ENCODE measurements around the gene SH3BP5. TPM values are rescaled to one million over a fixed set of nuclear protein-coding genes. Genes with fewer than 3 reads are reported as not detected.

Gene SH3BP5
- total RNA-seq, 1 experiment from 2014 or later = 20.3 TPM

DNA sequence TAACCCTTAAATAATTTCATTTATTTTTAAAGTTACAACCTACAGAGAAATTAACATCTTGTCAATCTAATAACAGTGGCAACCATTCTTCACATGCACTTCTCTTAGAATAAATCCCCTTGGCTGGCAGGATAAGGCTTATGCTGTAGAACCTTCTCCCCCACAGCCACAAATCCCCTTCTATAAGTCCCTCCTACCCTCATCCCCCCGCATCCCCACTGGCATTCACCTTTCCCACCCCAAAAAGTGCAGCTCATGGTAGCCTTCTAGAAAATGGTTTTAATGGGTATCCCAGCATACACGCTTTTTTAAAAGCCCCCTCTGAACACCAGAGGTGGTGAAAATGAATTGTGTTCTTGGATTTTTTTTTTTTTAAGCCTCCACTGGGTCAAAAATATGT lies 77.2 kb downstream of the SH3BP5 start:
- TF ChIP-seq, protein P1, sequence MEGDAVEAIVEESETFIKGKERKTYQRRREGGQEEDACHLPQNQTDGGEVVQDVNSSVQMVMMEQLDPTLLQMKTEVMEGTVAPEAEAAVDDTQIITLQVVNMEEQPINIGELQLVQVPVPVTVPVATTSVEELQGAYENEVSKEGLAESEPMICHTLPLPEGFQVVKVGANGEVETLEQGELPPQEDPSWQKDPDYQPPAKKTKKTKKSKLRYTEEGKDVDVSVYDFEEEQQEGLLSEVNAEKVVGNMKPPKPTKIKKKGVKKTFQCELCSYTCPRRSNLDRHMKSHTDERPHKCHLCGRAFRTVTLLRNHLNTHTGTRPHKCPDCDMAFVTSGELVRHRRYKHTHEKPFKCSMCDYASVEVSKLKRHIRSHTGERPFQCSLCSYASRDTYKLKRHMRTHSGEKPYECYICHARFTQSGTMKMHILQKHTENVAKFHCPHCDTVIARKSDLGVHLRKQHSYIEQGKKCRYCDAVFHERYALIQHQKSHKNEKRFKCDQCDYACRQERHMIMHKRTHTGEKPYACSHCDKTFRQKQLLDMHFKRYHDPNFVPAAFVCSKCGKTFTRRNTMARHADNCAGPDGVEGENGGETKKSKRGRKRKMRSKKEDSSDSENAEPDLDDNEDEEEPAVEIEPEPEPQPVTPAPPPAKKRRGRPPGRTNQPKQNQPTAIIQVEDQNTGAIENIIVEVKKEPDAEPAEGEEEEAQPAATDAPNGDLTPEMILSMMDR (conservative IDR thresholded peaks at IDR 0.05; ENCODE audit: low read depth, low read length) = no peak
- TF ChIP-seq EZH2 (IDR thresholded peaks at IDR 0.05; ENCODE audit: borderline replicate concordance, low read depth, low read length, poor library complexity, severe bottlenecking) = no peak
- ChIA-PET CTCF (no interaction called here), POLR2A (ENCODE audit: low non-redundant PET) (no interaction called here)
- no peaks in the 10 kb centered on the region for H3K9me3 ChIP-seq (ENCODE audit: low read depth, low read length, poor library complexity, severe bottlenecking)
- peaks cover 65% of the 10 kb centered on the region for H3K36me3 ChIP-seq (ENCODE audit: insufficient read depth, low read length, poor library complexity, severe bottlenecking)
- intact Hi-C loops (cut with micrococcal nuclease; ENCODE audit: unreplicated experiment) = no loop called here
- no peak for DNase-seq (ENCODE audit: low spot score)
- H3K4me3 ChIP-seq (ENCODE audit: low read depth, low read length, poor library complexity, severe bottlenecking) = no peak overlapping the region
- H3K4me1 ChIP-seq (ENCODE audit: insufficient read depth, low read length, poor library complexity, severe bottlenecking) = peaks cover 3% of the 10 kb centered on the region
- no TSS peak for BruUV-seq (replicated peaks)
- H3K27ac ChIP-seq (ENCODE audit: low read depth, low read length, poor library complexity, severe bottlenecking) = no peak overlapping the region
- no peaks in the 10 kb centered on the region for H3K27me3 ChIP-seq (replicated peaks; ENCODE audit: insufficient read depth, low read depth, low read length, poor library complexity)

DNA sequence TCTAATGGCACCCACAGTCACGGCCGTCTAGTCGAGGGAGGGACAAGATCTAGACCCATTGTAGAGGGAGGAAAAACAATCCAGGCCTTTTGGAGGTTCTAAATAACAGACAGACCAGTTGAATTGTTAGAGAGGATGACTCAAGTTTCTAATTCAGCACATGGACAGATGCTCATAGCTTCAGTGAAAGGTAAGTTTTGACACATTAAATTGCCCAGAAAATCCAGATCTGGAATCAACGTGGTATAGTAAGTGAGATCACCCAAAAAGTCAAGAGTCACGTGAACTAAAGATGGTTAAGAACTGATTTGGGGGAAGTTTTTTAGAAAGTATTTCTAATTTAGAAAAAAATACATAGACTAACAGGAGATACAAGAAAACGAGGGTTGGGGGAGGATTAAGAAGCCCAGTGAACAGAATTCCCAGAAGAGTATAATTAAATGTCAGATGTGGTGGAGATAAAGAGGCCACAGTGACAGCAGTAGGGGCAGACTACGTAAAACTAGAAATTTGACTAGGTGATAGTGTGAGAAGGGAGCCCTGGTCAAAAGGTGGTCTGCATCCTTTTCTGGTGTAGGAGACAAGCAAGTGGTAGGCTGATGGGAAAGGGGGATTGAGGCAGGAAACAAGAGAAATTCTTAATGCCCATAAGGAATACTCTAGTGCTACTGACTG lies 79.2 kb downstream of the SH3BP5 start:
- intact Hi-C loops (cut with micrococcal nuclease; ENCODE audit: unreplicated experiment) = no loop called here
- no peak overlapping the region for H3K27ac ChIP-seq (ENCODE audit: low read depth, low read length, poor library complexity, severe bottlenecking)
- peaks cover 78% of the 10 kb centered on the region for H3K36me3 ChIP-seq (ENCODE audit: insufficient read depth, low read length, poor library complexity, severe bottlenecking)
- no peak overlapping the region for H3K4me3 ChIP-seq (ENCODE audit: low read depth, low read length, poor library complexity, severe bottlenecking)
- no peak for TF ChIP-seq EZH2 (IDR thresholded peaks at IDR 0.05; ENCODE audit: borderline replicate concordance, low read depth, low read length, poor library complexity, severe bottlenecking)
- TF ChIP-seq, protein P1 (conservative IDR thresholded peaks at IDR 0.05; ENCODE audit: low read depth, low read length) = no peak
- no TSS peak for BruUV-seq (replicated peaks)
- CTCF ChIA-PET = interaction anchor here (0.7 kb wide), 1 partner anchor 15 kb away, joined by 3 read pairs; no protein-coding TSS in a partner anchor
- H3K27me3 ChIP-seq (replicated peaks; ENCODE audit: insufficient read depth, low read depth, low read length, poor library complexity) = no peaks in the 10 kb centered on the region
- POLR2A ChIA-PET (ENCODE audit: low non-redundant PET) = no interaction called here
- peaks cover 3% of the 10 kb centered on the region for H3K4me1 ChIP-seq (ENCODE audit: insufficient read depth, low read length, poor library complexity, severe bottlenecking)
- no peak for DNase-seq (ENCODE audit: low spot score)
- no peaks in the 10 kb centered on the region for H3K9me3 ChIP-seq (ENCODE audit: low read depth, low read length, poor library complexity, severe bottlenecking)

DNA sequence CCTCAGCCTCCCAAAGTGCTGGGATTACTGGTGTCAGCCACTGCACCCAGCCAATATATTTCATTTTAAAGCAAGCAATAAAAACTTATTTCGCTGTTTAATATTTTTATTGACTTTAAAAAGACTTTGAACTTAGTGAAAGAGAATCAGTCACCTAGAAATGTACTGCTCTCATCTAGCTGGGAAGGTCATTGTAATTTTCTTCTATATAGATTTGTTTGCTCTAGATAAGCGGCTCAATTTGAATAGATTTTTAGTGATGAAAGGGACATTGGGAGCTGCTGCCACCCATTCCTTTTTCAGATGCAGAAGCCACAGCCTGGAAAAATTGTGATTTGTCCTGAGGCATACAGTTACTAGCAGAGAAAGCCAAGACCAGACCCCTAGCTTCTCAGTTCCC lies 86.2 kb downstream of the SH3BP5 start:
- ChIA-PET POLR2A (ENCODE audit: low non-redundant PET) (no interaction called here), CTCF (no interaction called here)

More for the DNA sequence above, 86.2 kb downstream of the SH3BP5 start:
- no peak overlapping the region for H3K27ac ChIP-seq (ENCODE audit: low read depth, low read length, poor library complexity, severe bottlenecking)
- H3K36me3 ChIP-seq (ENCODE audit: insufficient read depth, low read length, poor library complexity, severe bottlenecking) = peaks cover 58% of the 10 kb centered on the region
- no TSS peak for BruUV-seq (replicated peaks)
- H3K9me3 ChIP-seq (ENCODE audit: low read depth, low read length, poor library complexity, severe bottlenecking) = no peaks in the 10 kb centered on the region
- no peaks in the 10 kb centered on the region for H3K4me1 ChIP-seq (ENCODE audit: insufficient read depth, low read length, poor library complexity, severe bottlenecking)
- TF ChIP-seq, protein P1 (conservative IDR thresholded peaks at IDR 0.05; ENCODE audit: low read depth, low read length) = no peak
- no peak for TF ChIP-seq EZH2 (IDR thresholded peaks at IDR 0.05; ENCODE audit: borderline replicate concordance, low read depth, low read length, poor library complexity, severe bottlenecking)
- H3K27me3 ChIP-seq (replicated peaks; ENCODE audit: insufficient read depth, low read depth, low read length, poor library complexity) = no peaks in the 10 kb centered on the region
- no peak for DNase-seq (ENCODE audit: low spot score)
- H3K4me3 ChIP-seq (ENCODE audit: low read depth, low read length, poor library complexity, severe bottlenecking) = no peak overlapping the region
- intact Hi-C loops (cut with micrococcal nuclease; ENCODE audit: unreplicated experiment) = no loop called here
